Upper lobe of left lung (tissue), 4 donors: ENCODE results near the gene ANKRD40CL.

Experiments used
- CTCF ChIP-seq, 6 experiments: fragments of 450-650 bp in 4 of 6; fragments of 200-600 bp in 2 of 6; sonication (generic) in 2 of 6; IDR thresholded peaks; one replicate each; pipeline ENCODE4 v1.5.1; 2016 to 2019; ENCODE audit warnings: antibody characterized with exemption in 6 of 6
- EP300 ChIP-seq, 4 donors: sonication (generic); formaldehyde crosslinking; IDR thresholded peaks; one replicate each; pipeline ENCODE4 v1.5.1; 2017; ENCODE audit warnings: antibody characterized with exemption in 4 of 4, control low read depth in 2 of 4
- POLR2A ChIP-seq, 4 donors: fragments of 450-650 bp; IDR thresholded peaks; one replicate each; pipeline ENCODE4 v1.5.1; 2016 to 2017; ENCODE audit warnings: antibody characterized with exemption in 4 of 4, mild to moderate bottlenecking in 2 of 4
- POLR2AphosphoS5 ChIP-seq, 2 donors: sonication (generic); formaldehyde crosslinking; IDR thresholded peaks; one replicate each; pipeline ENCODE4 v1.5.1; 2017; ENCODE audit warnings: antibody characterized with exemption in 2 of 2

- TF ChIP-seq CTCF (IDR thresholded peaks at IDR 0.05) (no peak), POLR2A (IDR thresholded peaks at IDR 0.05) (no peak), EP300 (IDR thresholded peaks at IDR 0.05) (no peak), POLR2AphosphoS5 (IDR thresholded peaks at IDR 0.05) (no peak)
These were observed 39.2 kb downstream of the ANKRD40CL start for GRCh38 chr17:50728112-50728429.
